GM12878 (cell line): ENCODE results near the gene KLHL26. TPM values are rescaled to one million over a fixed set of nuclear protein-coding genes. Genes with fewer than 3 reads are reported as not detected.

Experiments
- ATAC-seq: fragments of 200-7000 bp; cut with Tn5 transposase; 3 replicates; pipeline ENCODE4 v1.9.1; 2020; ENCODE audit warnings: mild to moderate bottlenecking, moderate library complexity
- BruUV-seq: library from RNA; stranded (reverse); fragments of 400-500 nt; replicated peaks from 2 replicates; lab custom pipeline; 2021; lab: Mats Ljungman, UMichigan
- CTCF ChIA-PET: fragments of 300-600 bp; sonication (Branson Sonifier 250); formaldehyde crosslinking; extraction: SDS; loops from one replicate; lab custom pipeline; 2021; ENCODE audit warnings: inconsistent platforms; lab: Yijun Ruan, JAX
- POLR2A ChIA-PET: fragments of 350-600 bp; formaldehyde crosslinking; extraction: SDS; loops from one replicate; lab custom pipeline; 2021; ENCODE audit warnings: inconsistent platforms; lab: Charles Lee
- RAD21 ChIA-PET: fragments of 300-600 bp; sonication (Branson Sonifier 250); formaldehyde crosslinking; loops from one replicate; lab custom pipeline; 2023; ENCODE audit warnings: antibody characterized with exemption; ENCODE audit not compliant: unreplicated experiment; lab: Charles Lee
- SMC1A ChIA-PET: fragments of 300-600 bp; sonication (Branson Sonifier 250); formaldehyde crosslinking; loops from one replicate; lab custom pipeline; 2023; ENCODE audit not compliant: unreplicated experiment, uncharacterized antibody; lab: Charles Lee
- DNase-seq: peaks from one replicate; pipeline ENCODE4 v3.0.0-alpha.2; 2011; ENCODE audit warnings: low read depth, low spot score
- FAIRE-seq: peaks from 3 replicates; lab custom pipeline; 2011; peaks lifted over from hg19 to GRCh38; lab: Jason Lieb, UNC
- H2AFZ ChIP-seq: 2 replicates; pipeline ENCODE4 v1.6.0; 2011; ENCODE audit warnings: low read depth, low read length, control low read depth; ENCODE audit not compliant: control insufficient read depth
- H3K27ac ChIP-seq: 2 replicates; pipeline ENCODE4 v1.5.1; 2011; ENCODE audit warnings: control low read depth; ENCODE audit not compliant: control insufficient read depth, insufficient read depth
- H3K27me3 ChIP-seq, 2 experiments: replicated peaks in 1 of 2; 2 replicates each; pipeline versions ENCODE4 v1.6.0 to v1.6.1; 2011; ENCODE audit warnings: low read length in 1 of 2; ENCODE audit not compliant: control insufficient read depth in 2 of 2, insufficient read depth in 2 of 2
- H3K36me3 ChIP-seq, 2 experiments: 2 replicates each; pipeline ENCODE4 v1.5.1; 2011; ENCODE audit warnings: low read length in 1 of 2; ENCODE audit not compliant: control insufficient read depth in 2 of 2, insufficient read depth in 2 of 2
- H3K4me1 ChIP-seq: 2 replicates; pipeline ENCODE4 v1.6.1; 2011; ENCODE audit warnings: mild to moderate bottlenecking, low read length, moderate library complexity, mixed read lengths; ENCODE audit not compliant: control insufficient read depth, insufficient read depth
- H3K4me2 ChIP-seq: 2 replicates; pipeline ENCODE4 v1.6.0; 2011; ENCODE audit warnings: control low read depth; ENCODE audit not compliant: control insufficient read depth, insufficient read depth
- H3K4me3 ChIP-seq: fragments of 200-600 bp; sonication (generic); 2 replicates; pipeline ENCODE4 v1.5.1; 2016
- H3K79me2 ChIP-seq: 2 replicates; pipeline ENCODE4 v1.6.0; 2011; ENCODE audit warnings: low read length; ENCODE audit not compliant: control insufficient read depth, insufficient read depth
- H3K9ac ChIP-seq: 2 replicates; pipeline ENCODE4 v1.8.0; 2011; ENCODE audit warnings: low read length, control low read depth, mixed read lengths; ENCODE audit not compliant: control insufficient read depth, insufficient read depth
- H3K9me3 ChIP-seq: replicated peaks from 3 replicates; pipeline ENCODE4 v1.5.1; 2011; ENCODE audit warnings: mild to moderate bottlenecking, low read length; ENCODE audit not compliant: control insufficient read depth, insufficient read depth
- H4K20me1 ChIP-seq: 2 replicates; pipeline ENCODE4 v1.6.0; 2011; ENCODE audit not compliant: control insufficient read depth, insufficient read depth
- SPI1 ChIP-seq: IDR thresholded peaks from 2 replicates; pipeline ENCODE4 v1.6.1; 2011; ENCODE audit warnings: low read depth, mild to moderate bottlenecking, low read length, moderate library complexity, borderline replicate concordance; ENCODE audit not compliant: insufficient read depth
- ZBTB33 ChIP-seq: fragments of 450-650 bp; IDR thresholded peaks from 2 replicates; pipeline ENCODE4 v1.6.1; 2017; ENCODE audit warnings: mild to moderate bottlenecking
- WGBS: methylation state at CpG from one replicate; pipeline ENCODE4 v1.1.6; 2016; ENCODE audit warnings: low lambda C conversion rate; ENCODE audit not compliant: insufficient replicate concordance, insufficient coverage; ENCODE audit errors: missing lambda C conversion rate; 5-methylcytosine and 5-hydroxymethylcytosine counted together
- in situ Hi-C: fragments of 300-500 bp; cut with MboI; formaldehyde crosslinking; loops from 9 replicates; pipeline ENCODE4 v1.14.3; 2018; ENCODE audit warnings: mixed read lengths
- intact Hi-C: fragments of 100-400 bp; cut with micrococcal nuclease; formaldehyde crosslinking; loops from one replicate; pipeline ENCODE4 v1.14.2; 2022; ENCODE audit not compliant: unreplicated experiment
- polyA plus RNA-seq, 11 experiments: library from polyadenylated mRNA; depleted of rRNA in 4 of 11; unstranded in 6 of 11; stranded (reverse) in 5 of 11; fragments of >200 nt; fragmentation: Nextera tagmentation in 4 of 11; fragmentation: Illumina TruSeq in 1 of 11; extraction: Ambion mirVana in 4 of 11; extraction: Trizol in 1 of 11; gene quantifications; 1 replicate in 1 of 11; 2 replicates in 10 of 11; pipeline versions ENCODE4 v1.2.1 to v1.2.3, GENCODE V29; 2011 to 2016; ENCODE audit warnings: inconsistent platforms in 2 of 11, missing spikeins in 2 of 11, low read depth in 1 of 11
- total RNA-seq, 4 experiments: library from RNA; depleted of rRNA in 3 of 4; stranded (reverse); fragments of >200 nt in 3 of 4; fragmentation: Illumina TruSeq in 1 of 4; extraction: Trizol in 1 of 4; gene quantifications; 2 replicates each; pipeline versions ENCODE4 v1.2.1 to v1.2.3, GENCODE V29; 2013 to 2021

Gene KLHL26
- total and polyA plus RNA-seq, 10 of the 15 experiments (the other 5 are each of a cell fraction or from before 2014, with no cell fraction given): 0.18 to 14.6 (median 2.9) TPM

GRCh38 chr19:18659281-18660050 lies 22.6 kb downstream of the KLHL26 start:
- WGBS: 47% methylated on average over 27 of the region's 30 CpGs
- in situ Hi-C loops: no loop called here
- H3K4me2 ChIP-seq: peak overlapping the region; percentile 22; the same call in 1 of the 2 replicates
- FAIRE-seq (no peak), DNase-seq (no peak), ATAC-seq (peak; percentile 62)
- RAD21 ChIA-PET: no interaction called here
- no peak overlapping the region for H3K27ac ChIP-seq
- no peaks in the 10 kb centered on the region for H3K36me3 ChIP-seq
- H3K4me1 ChIP-seq: peaks cover 18% of the 10 kb centered on the region; the same call in 1 of the 2 replicates
- intact Hi-C loops: no loop called here
- H3K4me3 ChIP-seq: no peak overlapping the region
- TF ChIP-seq SPI1 (peak; percentile 84), ZBTB33 (no peak)
- H3K79me2 ChIP-seq: no peaks in the 10 kb centered on the region
- no peak overlapping the region for H3K9ac ChIP-seq
- SMC1A ChIA-PET: no interaction called here
- no peaks in the 10 kb centered on the region; the same call in 2 of the 3 replicates for H3K9me3 ChIP-seq
- CTCF ChIA-PET: no interaction called here
- H2AFZ ChIP-seq: no peak overlapping the region
- POLR2A ChIA-PET: no interaction called here
- no peaks in the 10 kb centered on the region; the same call in 1 of the 2 replicates for H4K20me1 ChIP-seq
- no peaks in the 10 kb centered on the region for H3K27me3 ChIP-seq
- BruUV-seq: no TSS peak
